Fibroblast of pulmonary artery (primary cell): ENCODE results near the gene NFIA.

Experiments used
- DNase-seq: peaks from one replicate; pipeline ENCODE4 v3.0.0-alpha.2; 2010; ENCODE audit warnings: low read depth
- H3K4me3 ChIP-seq: replicated peaks from 2 replicates; pipeline ENCODE4 v1.5.1; 2011; ENCODE audit warnings: low read depth, mild to moderate bottlenecking, control low read depth, low read length, moderate library complexity
- TF ChIP-seq, protein P1 (sequence below): IDR thresholded peaks from 2 replicates; pipeline ENCODE4 v1.5.1; 2011; ENCODE audit warnings: mild to moderate bottlenecking, control low read depth, low read length, inconsistent platforms; ENCODE audit errors: missing control alignments

Gene NFIA

DNA sequence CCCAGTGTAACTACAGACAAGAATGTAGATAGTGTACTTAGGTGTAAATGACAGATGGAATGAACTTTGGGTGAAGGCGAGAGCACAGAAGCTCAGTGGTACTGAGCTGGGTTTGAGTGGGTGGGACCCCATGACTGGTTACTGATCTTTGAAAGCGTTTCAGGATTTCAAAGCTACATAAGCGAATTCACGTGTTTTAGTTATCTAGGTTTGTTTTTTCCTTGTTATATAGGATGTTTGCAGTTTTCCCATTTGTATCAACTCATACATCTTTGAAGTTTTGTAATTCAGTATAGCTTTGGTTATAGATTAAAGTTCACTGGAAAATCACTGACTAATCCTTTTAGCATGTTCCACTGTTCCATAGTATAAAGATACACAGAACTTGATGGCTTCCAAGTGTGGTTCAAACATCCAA, 182.5 kb downstream of the NFIA start:
- H3K4me3 ChIP-seq, result no peak overlapping the region
- DNase-seq, result no peak

DNA sequence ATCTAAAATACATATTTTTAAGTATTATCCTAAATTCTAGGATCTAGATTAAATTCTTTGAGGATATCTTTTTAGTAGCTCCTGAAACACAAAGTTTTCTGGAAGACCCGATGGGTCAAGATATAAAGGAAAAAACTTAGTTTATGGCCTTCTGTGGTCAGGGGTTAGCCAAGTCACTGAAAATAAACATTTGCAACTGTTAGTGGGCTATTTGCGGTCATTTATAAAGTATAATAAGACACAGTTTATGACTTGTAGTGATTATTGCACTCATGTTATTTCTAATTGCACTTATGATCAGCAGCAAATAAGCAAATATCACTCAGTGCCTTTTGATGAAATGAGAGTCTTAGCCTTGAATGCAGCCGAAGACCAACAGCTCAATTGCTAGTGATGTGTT, 183.3 kb downstream of the NFIA start:
- TF ChIP-seq, protein P1, sequence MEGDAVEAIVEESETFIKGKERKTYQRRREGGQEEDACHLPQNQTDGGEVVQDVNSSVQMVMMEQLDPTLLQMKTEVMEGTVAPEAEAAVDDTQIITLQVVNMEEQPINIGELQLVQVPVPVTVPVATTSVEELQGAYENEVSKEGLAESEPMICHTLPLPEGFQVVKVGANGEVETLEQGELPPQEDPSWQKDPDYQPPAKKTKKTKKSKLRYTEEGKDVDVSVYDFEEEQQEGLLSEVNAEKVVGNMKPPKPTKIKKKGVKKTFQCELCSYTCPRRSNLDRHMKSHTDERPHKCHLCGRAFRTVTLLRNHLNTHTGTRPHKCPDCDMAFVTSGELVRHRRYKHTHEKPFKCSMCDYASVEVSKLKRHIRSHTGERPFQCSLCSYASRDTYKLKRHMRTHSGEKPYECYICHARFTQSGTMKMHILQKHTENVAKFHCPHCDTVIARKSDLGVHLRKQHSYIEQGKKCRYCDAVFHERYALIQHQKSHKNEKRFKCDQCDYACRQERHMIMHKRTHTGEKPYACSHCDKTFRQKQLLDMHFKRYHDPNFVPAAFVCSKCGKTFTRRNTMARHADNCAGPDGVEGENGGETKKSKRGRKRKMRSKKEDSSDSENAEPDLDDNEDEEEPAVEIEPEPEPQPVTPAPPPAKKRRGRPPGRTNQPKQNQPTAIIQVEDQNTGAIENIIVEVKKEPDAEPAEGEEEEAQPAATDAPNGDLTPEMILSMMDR, result no peak
- no peak overlapping the region for H3K4me3 ChIP-seq
- no peak for DNase-seq

More for the DNA sequence above, 182.5 kb downstream of the NFIA start:
- TF ChIP-seq, protein P1, result no peak

DNA sequence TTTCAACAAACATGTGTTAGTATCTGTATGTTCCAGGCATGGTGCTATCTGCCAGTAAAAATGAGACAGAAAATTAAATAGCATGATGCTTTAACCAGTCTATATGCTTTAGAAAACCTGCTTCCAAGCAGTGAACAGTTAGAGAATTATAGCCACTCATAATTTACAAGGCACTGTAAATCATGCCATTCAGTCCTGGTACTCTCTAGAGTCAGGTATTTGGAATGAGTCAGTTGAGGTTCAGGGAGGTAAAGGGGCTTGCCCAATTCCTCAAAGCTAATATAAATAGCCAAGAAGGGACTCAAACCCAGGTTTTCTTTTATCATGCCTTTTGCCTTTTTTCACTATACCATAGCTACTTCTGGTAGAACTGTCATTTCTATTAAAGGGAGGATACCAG, 184.4 kb downstream of the NFIA start:
- TF ChIP-seq, protein P1, result no peak
- H3K4me3 ChIP-seq, result no peak overlapping the region
- DNase-seq, result no peak

DNA sequence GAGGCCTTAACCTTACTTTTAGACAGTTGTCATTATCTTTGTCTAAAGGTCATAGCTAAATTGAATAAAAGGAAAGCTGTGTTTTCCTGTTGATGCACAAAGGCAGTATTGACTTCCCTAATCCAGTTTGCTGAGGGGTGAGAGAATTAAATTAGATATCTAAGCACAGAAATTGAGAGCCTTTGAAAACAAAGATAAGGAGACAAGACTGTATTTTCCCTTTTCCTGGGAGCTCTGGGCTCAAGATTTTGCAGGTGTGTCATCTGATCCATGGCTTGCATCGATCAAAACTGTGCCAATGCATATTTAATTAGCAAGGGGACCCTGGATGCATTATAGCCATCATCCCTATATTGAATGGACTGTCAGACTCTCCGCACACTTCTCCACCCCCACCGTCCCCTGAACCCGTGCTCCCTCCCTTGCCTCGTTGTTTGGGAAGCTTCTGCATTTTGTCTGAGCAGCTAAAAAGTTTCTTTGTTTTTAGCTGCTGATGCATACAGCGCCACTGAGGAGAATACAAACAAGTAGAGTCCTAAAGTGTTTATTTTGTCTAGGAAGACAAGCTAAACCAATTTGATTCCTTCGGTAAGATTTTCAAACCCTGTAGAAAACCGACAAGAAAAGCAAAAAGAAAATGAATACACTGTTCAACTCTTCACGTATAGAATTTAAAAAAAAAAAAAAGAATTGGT, 186.3 kb downstream of the NFIA start:
- no peak for DNase-seq

DNA sequence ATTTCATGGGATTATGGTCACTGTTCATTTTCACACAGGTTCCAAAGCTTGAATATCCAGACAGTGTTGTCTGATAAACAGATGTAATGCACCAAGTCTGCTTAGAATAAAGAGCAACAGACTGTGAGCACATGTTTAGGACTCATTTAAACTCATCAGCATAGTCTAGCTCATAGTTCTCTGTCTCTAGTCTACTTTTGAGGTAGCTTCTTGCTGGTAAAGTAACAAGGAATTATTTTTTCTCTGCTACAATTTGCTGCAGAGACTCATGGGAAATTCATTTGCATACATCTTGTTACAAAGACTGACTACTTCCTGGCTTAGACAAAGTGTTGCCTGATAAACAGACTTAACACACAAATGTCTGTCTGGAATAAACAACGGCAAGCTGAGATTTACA, 187.2 kb downstream of the NFIA start:
- H3K4me3 ChIP-seq, result no peak overlapping the region
- TF ChIP-seq, protein P1, result no peak
- DNase-seq, result no peak

More for the DNA sequence above, 186.3 kb downstream of the NFIA start:
- H3K4me3 ChIP-seq, result no peak overlapping the region
- TF ChIP-seq, protein P1, result no peak

DNA sequence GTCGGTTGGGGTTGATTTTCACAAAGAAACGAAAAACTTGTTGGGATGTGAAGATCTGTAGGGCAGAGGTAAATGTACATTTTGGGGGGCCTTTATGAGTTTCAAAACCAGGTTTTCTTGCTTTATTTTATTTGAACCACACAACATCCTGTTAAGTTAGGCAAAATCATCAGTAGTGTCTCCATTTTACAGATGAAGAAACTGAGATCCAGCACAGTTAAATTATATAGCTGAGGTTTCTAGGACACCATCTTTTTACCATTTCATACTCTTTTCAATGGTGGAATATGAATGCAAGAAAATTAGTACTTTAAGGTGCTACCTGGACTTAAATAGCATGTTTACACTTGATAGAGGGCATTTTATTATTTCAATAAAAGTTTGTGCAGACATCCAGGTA, 187.7 kb downstream of the NFIA start:
- TF ChIP-seq, protein P1, result no peak
- DNase-seq, result no peak
- H3K4me3 ChIP-seq, result no peak overlapping the region
